Body of pancreas (tissue), 4 donors: ENCODE data around the gene STEEP1.

ENCODE experiments used
- CTCF ChIP-seq, 7 experiments: fragments of 450-650 bp in 4 of 7; fragments of 200-600 bp in 3 of 7; sonication (generic) in 3 of 7; IDR thresholded peaks; one replicate each; pipeline ENCODE4 v1.5.1; 2016 to 2019; ENCODE audit warnings: antibody characterized with exemption in 7 of 7
- POLR2A ChIP-seq, 3 donors: fragments of 450-650 bp; IDR thresholded peaks; one replicate each; pipeline ENCODE4 v1.6.1; 2016; ENCODE audit warnings: antibody characterized with exemption in 3 of 3, mild to moderate bottlenecking in 2 of 3

- no peak for TF ChIP-seq POLR2A (IDR thresholded peaks at IDR 0.05)
- TF ChIP-seq CTCF (IDR thresholded peaks at IDR 0.05): no peak
Measured at GRCh38 chrX:119529345-119530276, 35.6 kb downstream of the STEEP1 start.
